DOHH2 (cell line): ENCODE results near the gene WASF2.

Source experiments
- H3F3A ChIP-seq: fragments of 200-600 bp; sonication (generic), shearing (Covaris generic); 2 replicates; pipeline ENCODE4 v1.6.0; 2016; ENCODE audit warnings: antibody characterized with exemption, mild to moderate bottlenecking; ENCODE audit not compliant: control insufficient read depth, insufficient read depth
- H3K27ac ChIP-seq: fragments of 200-600 bp; sonication (generic); 2 replicates; pipeline ENCODE4 v1.5.1; 2014; ENCODE audit warnings: low read depth, mild to moderate bottlenecking, low read length, moderate library complexity
- H3K27me3 ChIP-seq: fragments of 200-600 bp; sonication (generic); 2 replicates; pipeline ENCODE4 v1.6.1; 2014; ENCODE audit warnings: mild to moderate bottlenecking, low read length, mixed read lengths; ENCODE audit not compliant: control insufficient read depth
- H3K36me3 ChIP-seq: fragments of 200-600 bp; sonication (generic); 2 replicates; pipeline ENCODE4 v1.6.1; 2014; ENCODE audit warnings: mild to moderate bottlenecking, low read length, moderate library complexity, mixed read lengths; ENCODE audit not compliant: control insufficient read depth
- H3K4me1 ChIP-seq: fragments of 200-600 bp; sonication (generic); 2 replicates; pipeline ENCODE4 v1.6.1; 2014; ENCODE audit warnings: mild to moderate bottlenecking, low read length, mixed read lengths; ENCODE audit not compliant: control insufficient read depth
- H3K4me2 ChIP-seq: fragments of 200-600 bp; sonication (generic); 2 replicates; pipeline ENCODE4 v1.6.0; 2014; ENCODE audit warnings: mild to moderate bottlenecking, low read length, moderate library complexity
- H3K4me3 ChIP-seq: fragments of 200-600 bp; sonication (generic); 2 replicates; pipeline ENCODE4 v1.5.1; 2014; ENCODE audit warnings: mild to moderate bottlenecking, low read length, mixed read lengths
- H3K79me2 ChIP-seq: fragments of 200-600 bp; sonication (generic); 2 replicates; pipeline ENCODE4 v1.6.1; 2014; ENCODE audit warnings: mild to moderate bottlenecking, low read length, mixed read lengths; ENCODE audit not compliant: control insufficient read depth
- H3K9me2 ChIP-seq: fragments of 200-600 bp; sonication (generic); replicated peaks from 2 replicates; pipeline ENCODE4 v1.6.1; 2014; ENCODE audit warnings: mild to moderate bottlenecking, low read length, mixed read lengths; ENCODE audit not compliant: control insufficient read depth
- H3K9me3 ChIP-seq: fragments of 200-600 bp; sonication (generic); 2 replicates; pipeline ENCODE4 v1.6.1; 2014; ENCODE audit warnings: antibody characterized with exemption, low read length, mixed read lengths; ENCODE audit not compliant: control insufficient read depth, insufficient read depth
- H4K20me1 ChIP-seq: fragments of 200-600 bp; sonication (generic); 2 replicates; pipeline ENCODE4 v1.6.0; 2014; ENCODE audit warnings: low read depth, mild to moderate bottlenecking, antibody characterized with exemption, low read length, moderate library complexity; ENCODE audit not compliant: control insufficient read depth, insufficient read depth
- EZH2phosphoT487 ChIP-seq: fragments of 200-600 bp; sonication (generic); IDR thresholded peaks from 2 replicates; pipeline ENCODE4 v1.6.1; 2017; ENCODE audit warnings: borderline replicate concordance, mild to moderate bottlenecking, antibody characterized with exemption, low read length, moderate library complexity, mixed read lengths
- TF ChIP-seq, protein P1 (sequence below): fragments of 200-600 bp; sonication (generic); IDR thresholded peaks from one replicate; pipeline ENCODE4 v1.5.1; 2014; ENCODE audit warnings: antibody characterized with exemption, mild to moderate bottlenecking, low read depth, low read length; ENCODE audit not compliant: poor library complexity, severe bottlenecking

Gene WASF2

DNA sequence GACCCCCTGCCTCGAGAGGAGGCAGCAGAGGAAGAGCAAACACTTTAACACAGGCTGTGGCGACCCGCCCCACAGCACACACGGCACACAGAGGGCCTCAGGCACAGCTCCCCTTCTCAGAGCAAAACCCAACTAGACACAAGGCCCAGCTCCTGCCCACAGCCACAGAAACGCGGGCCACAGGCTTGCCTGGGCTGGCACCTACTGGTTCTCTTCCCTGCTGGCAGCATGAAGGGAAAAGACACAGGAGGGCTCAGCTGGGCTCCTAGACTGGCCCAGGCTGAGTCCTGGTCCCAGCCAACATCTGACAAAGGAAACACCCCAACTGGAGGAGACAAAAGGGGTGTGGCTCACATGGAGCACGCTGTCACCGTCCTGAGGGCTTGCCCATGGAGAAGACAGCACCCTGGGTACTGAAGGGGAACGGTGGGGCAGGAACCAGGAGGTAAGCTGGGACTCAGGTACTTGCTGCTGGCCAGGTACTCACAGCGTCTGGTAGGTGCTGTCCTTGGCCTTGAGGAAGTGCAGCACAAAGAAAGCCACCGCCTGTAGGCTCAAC lies 110.3 kb downstream of the WASF2 start:
- TF ChIP-seq, protein P1, sequence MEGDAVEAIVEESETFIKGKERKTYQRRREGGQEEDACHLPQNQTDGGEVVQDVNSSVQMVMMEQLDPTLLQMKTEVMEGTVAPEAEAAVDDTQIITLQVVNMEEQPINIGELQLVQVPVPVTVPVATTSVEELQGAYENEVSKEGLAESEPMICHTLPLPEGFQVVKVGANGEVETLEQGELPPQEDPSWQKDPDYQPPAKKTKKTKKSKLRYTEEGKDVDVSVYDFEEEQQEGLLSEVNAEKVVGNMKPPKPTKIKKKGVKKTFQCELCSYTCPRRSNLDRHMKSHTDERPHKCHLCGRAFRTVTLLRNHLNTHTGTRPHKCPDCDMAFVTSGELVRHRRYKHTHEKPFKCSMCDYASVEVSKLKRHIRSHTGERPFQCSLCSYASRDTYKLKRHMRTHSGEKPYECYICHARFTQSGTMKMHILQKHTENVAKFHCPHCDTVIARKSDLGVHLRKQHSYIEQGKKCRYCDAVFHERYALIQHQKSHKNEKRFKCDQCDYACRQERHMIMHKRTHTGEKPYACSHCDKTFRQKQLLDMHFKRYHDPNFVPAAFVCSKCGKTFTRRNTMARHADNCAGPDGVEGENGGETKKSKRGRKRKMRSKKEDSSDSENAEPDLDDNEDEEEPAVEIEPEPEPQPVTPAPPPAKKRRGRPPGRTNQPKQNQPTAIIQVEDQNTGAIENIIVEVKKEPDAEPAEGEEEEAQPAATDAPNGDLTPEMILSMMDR = no peak
- TF ChIP-seq EZH2phosphoT487 = no peak
- Histone ChIP-seq H3K9me3 (no peaks in the 10 kb centered on the region), H3K4me3 (no peak overlapping the region), H3K27me3 (peaks cover 17% of the 10 kb centered on the region), H3K9me2 (no peaks in the 10 kb centered on the region), H3K4me1 (no peaks in the 10 kb centered on the region), H3K36me3 (no peaks in the 10 kb centered on the region), H4K20me1 (no peaks in the 10 kb centered on the region), H3F3A (no peaks in the 10 kb centered on the region; the same call in 1 of the 2 replicates), H3K27ac (no peak overlapping the region), H3K79me2 (no peaks in the 10 kb centered on the region), H3K4me2 (no peak overlapping the region)

DNA sequence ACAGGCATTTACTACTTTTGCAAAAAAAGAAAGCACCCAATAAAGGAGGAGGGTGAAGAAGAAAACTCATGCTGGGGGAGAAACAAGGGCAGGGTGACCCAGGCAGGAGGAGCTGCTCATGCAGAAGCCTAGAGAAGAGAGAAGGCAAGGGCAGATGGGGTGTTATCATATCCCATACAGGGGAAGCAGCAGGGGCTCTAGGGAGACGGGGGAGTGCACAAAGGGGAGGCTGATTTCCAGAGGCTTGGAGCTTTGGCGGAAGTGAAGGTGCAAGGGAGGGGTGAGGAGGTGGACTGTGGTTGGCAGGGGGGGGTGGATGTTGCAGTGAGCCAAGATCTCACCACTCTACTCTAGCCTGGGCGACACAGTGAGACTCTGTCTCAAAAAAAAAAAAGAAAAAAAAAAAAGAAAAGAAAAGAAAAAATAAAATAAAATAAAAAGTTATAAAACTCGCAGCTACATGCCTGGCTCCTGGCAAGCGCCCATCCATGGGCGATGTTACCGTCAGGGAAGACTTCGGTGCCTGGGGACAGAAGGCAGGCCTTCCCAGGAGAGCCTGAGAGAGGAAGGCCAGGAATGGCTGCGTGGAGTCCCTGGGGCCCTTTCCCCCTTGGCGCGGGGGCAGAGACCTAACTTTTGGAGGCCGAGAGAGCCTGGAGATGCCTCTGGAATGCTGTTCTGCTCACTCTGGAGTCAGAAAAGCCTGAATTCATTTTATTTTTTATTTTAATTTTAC lies 112.0 kb downstream of the WASF2 start:
- H3K27me3 ChIP-seq = peaks cover 17% of the 10 kb centered on the region

DNA sequence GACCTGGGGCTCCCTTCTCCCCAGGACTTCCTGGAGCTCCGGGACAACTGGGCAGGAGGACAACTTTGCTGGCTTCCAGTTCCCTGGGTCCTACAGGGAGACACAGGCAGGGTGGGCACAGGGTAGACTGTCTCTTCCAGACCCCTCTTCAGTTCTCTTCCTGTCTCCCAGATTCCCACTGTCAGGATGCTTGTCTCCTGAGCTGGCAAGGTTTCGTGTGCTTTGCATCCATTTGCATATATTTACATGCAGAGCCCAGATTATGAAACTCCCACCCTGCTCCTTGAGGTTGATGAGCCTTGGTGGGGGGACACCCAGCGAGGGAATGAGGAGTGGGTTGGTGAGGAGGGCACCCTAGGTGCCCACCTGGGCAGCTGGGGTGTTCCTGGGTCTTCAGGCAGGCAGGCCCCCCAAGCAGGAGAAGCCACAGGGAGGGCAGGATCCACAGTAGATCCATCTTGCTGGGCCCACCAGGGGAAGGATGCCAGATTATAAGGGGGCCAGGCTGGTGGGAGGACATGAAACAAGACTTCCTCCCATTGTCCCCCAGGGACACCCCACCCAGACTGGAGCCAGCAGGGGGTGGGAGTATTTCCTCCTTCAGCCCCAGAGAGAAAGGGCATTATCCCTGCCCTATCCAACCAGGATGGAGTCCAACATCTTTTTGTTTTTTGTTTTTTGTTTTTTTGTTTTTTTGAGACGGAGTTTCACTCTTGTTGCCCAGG lies 115.4 kb downstream of the WASF2 start, which contains the start of gene FCN3:
Gene FCN3 (minus strand): TSS at position 463 of the 725 bp plus-strand sequence. CDS start 6 bp downstream, at position 457.
- Histone ChIP-seq H3K27me3 (no peaks in the 10 kb centered on the region; the same call in 1 of the 2 replicates), H3K36me3 (no peaks in the 10 kb centered on the region), H4K20me1 (no peaks in the 10 kb centered on the region), H3K79me2 (no peaks in the 10 kb centered on the region), H3K9me3 (no peaks in the 10 kb centered on the region), H3K27ac (no peak within 1 kb of the TSS), H3K4me2 (no peak within 1 kb of the TSS), H3K4me1 (peaks cover 8% of the 10 kb centered on the region), H3K9me2 (no peaks in the 10 kb centered on the region), H3K4me3 (no peak within 1 kb of the TSS), H3F3A (no peaks in the 10 kb centered on the region; the same call in 1 of the 2 replicates)
- TF ChIP-seq EZH2phosphoT487 = no peak
- TF ChIP-seq, protein P1 = no peak

More for the DNA sequence above, 112.0 kb downstream of the WASF2 start:
- no peaks in the 10 kb centered on the region for H3K36me3 ChIP-seq
- H3K9me3 ChIP-seq = no peaks in the 10 kb centered on the region
- no peaks in the 10 kb centered on the region for H4K20me1 ChIP-seq
- no peaks in the 10 kb centered on the region for H3K4me1 ChIP-seq
- no peak overlapping the region for H3K27ac ChIP-seq
- no peaks in the 10 kb centered on the region for H3K79me2 ChIP-seq
- no peaks in the 10 kb centered on the region for H3K9me2 ChIP-seq
- TF ChIP-seq, protein P1 = no peak
- TF ChIP-seq EZH2phosphoT487 = no peak
- no peaks in the 10 kb centered on the region; the same call in 1 of the 2 replicates for H3F3A ChIP-seq
- H3K4me2 ChIP-seq = no peak overlapping the region
- H3K4me3 ChIP-seq = no peak overlapping the region
